Vagina (tissue), 2 donors: ENCODE measurements around the gene ZNF155. TPM values are rescaled to one million over a fixed set of nuclear protein-coding genes. Genes with fewer than 3 reads are reported as not detected.

Source experiments
- DNase-seq, 2 donors: peaks; one replicate each; pipeline ENCODE4 v3.0.0-alpha.2; 2017; ENCODE audit errors: extremely low spot score in 2 of 2
- H3K27ac ChIP-seq: fragments of 200-600 bp; sonication (generic); one replicate; pipeline ENCODE4 v1.5.1; 2019
- H3K27me3 ChIP-seq: fragments of 200-600 bp; sonication (generic); one replicate; pipeline ENCODE4 v1.5.1; 2019
- H3K36me3 ChIP-seq, 2 donors: fragments of 200-600 bp; sonication (generic); one replicate each; pipeline ENCODE4 v1.5.1; 2017 to 2019
- H3K4me1 ChIP-seq: fragments of 200-600 bp; sonication (generic); one replicate; pipeline ENCODE4 v1.5.1; 2019
- H3K4me3 ChIP-seq, 2 donors: fragments of 200-600 bp; sonication (generic); 1 replicate in 1 of 2; 2 replicates in 1 of 2; pipeline ENCODE4 v1.5.1; 2016 to 2019
- H3K9me3 ChIP-seq: fragments of 200-600 bp; sonication (generic); one replicate; pipeline ENCODE4 v1.5.1; 2019
- POLR2A ChIP-seq, 2 donors: fragments of 450-650 bp; IDR thresholded peaks; one replicate each; pipeline ENCODE4 v1.6.1; 2017; ENCODE audit warnings: antibody characterized with exemption in 2 of 2, mild to moderate bottlenecking in 2 of 2, moderate library complexity in 2 of 2
- POLR2AphosphoS5 ChIP-seq, 2 donors: sonication (generic); formaldehyde crosslinking; IDR thresholded peaks; one replicate each; pipeline ENCODE4 v1.9.0; 2017; ENCODE audit warnings: antibody characterized with exemption in 2 of 2, mild to moderate bottlenecking in 2 of 2, low read depth in 1 of 2; ENCODE audit not compliant: insufficient read depth in 1 of 2
- intact Hi-C: fragments of 100-400 bp; cut with DNase I; formaldehyde crosslinking; loops from one replicate; pipeline ENCODE4 v1.15.1; 2023
- total RNA-seq: library from RNA; depleted of rRNA; stranded (reverse); fragments of >200 nt; gene quantifications from one replicate; pipeline ENCODE4 v1.2.3, GENCODE V29; 2016
- TF ChIP-seq, protein P1 (sequence below), 3 experiments: fragments of 450-650 bp in 2 of 3; fragments of 200-600 bp in 1 of 3; sonication (generic) in 1 of 3; IDR thresholded peaks; one replicate each; pipeline ENCODE4 v1.5.1; 2017 to 2019; ENCODE audit warnings: antibody characterized with exemption in 3 of 3, mild to moderate bottlenecking in 2 of 3, moderate library complexity in 2 of 3

ZNF155 gene
- total RNA-seq, 1 donor from 2014 or later: 8.3 TPM

DNA sequence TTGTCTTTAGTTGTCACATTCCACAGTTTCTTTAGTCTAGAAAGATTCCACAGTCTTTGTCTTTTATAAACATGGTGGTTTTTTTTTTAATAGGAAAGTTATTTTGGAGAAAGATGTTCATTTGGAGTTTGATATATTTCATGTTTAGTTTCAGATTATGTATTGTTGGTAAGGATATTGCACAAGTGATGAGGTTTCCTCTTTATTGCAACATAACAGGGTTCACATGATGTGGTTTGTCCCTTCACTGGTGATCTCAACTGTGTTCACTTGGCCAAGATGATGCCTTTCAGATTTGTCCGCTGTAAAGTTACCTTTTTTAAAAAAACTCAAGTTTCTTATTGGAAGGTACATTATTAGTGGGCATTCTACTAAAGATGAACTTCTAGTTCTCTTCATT is 22.0 kb downstream of the ZNF155 start:
- no peak overlapping the region for H3K4me3 ChIP-seq
- peaks cover 19% of the 10 kb centered on the region for H3K4me1 ChIP-seq
- no peaks in the 10 kb centered on the region for H3K27me3 ChIP-seq
- no peak for DNase-seq
- TF ChIP-seq, protein P1, sequence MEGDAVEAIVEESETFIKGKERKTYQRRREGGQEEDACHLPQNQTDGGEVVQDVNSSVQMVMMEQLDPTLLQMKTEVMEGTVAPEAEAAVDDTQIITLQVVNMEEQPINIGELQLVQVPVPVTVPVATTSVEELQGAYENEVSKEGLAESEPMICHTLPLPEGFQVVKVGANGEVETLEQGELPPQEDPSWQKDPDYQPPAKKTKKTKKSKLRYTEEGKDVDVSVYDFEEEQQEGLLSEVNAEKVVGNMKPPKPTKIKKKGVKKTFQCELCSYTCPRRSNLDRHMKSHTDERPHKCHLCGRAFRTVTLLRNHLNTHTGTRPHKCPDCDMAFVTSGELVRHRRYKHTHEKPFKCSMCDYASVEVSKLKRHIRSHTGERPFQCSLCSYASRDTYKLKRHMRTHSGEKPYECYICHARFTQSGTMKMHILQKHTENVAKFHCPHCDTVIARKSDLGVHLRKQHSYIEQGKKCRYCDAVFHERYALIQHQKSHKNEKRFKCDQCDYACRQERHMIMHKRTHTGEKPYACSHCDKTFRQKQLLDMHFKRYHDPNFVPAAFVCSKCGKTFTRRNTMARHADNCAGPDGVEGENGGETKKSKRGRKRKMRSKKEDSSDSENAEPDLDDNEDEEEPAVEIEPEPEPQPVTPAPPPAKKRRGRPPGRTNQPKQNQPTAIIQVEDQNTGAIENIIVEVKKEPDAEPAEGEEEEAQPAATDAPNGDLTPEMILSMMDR (IDR thresholded peaks at IDR 0.05): no peak
- TF ChIP-seq POLR2AphosphoS5 (IDR thresholded peaks at IDR 0.05; ENCODE audit: insufficient read depth in 1 of 2, low read depth in 1 of 2): no peak
- intact Hi-C loops: no loop called here
- peaks cover 26 to 49% of the 10 kb centered on the region in 2 donors for H3K36me3 ChIP-seq
- no peak overlapping the region for H3K27ac ChIP-seq
- peaks cover 24% of the 10 kb centered on the region for H3K9me3 ChIP-seq

DNA sequence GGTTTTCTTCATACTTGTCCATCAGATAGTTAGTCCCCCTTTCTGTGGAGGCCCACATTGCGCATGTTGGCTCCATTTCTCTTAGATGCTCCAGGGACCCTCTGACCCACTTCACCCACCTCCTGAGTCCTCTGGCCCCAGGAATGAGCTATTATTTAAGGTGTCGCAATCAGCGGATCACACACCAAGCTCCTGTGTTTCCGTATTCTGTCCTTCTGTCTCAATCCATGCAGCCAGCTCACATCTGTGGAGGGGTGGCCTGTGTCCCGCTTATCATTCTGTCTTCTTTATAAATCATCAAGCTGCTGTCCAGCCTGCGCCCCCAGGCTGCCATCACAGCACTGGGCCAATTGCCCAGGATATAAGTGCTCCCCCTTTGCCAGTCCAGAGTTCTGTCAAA is 23.5 kb downstream of the ZNF155 start:
- TF ChIP-seq POLR2AphosphoS5 (IDR thresholded peaks at IDR 0.05; ENCODE audit: insufficient read depth in 1 of 2, low read depth in 1 of 2): no peak
- no peak for TF ChIP-seq POLR2A (IDR thresholded peaks at IDR 0.05)
- TF ChIP-seq, protein P1 (IDR thresholded peaks at IDR 0.05): no peak
- Histone ChIP-seq H3K9me3 (peaks cover 31% of the 10 kb centered on the region), H3K27me3 (no peaks in the 10 kb centered on the region), H3K4me3 (no peak overlapping the region), H3K36me3 (peaks cover 26 to 63% of the 10 kb centered on the region in 2 donors), H3K4me1 (peaks cover 13% of the 10 kb centered on the region), H3K27ac (no peak overlapping the region)
- no peak for DNase-seq
- intact Hi-C loops: no loop called here

DNA sequence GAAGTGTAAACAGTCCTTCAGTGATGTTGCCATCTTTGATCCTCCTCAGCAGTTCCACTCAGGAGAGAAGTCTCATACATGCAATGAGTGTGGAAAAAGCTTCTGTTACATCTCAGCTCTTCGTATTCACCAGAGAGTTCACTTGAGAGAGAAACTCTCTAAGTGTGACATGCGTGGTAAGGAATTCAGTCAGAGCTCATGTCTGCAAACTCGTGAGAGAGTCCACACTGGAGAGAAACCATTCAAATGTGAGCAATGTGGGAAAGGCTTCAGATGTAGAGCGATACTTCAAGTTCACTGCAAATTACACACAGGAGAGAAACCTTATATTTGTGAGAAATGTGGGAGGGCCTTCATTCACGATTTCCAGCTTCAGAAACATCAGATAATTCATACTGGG is 26.5 kb downstream of the ZNF155 start:
- Histone ChIP-seq H3K4me1 (no peaks in the 10 kb centered on the region), H3K9me3 (peaks cover 42% of the 10 kb centered on the region), H3K27me3 (no peaks in the 10 kb centered on the region), H3K27ac (no peak overlapping the region), H3K36me3 (peaks cover 26 to 67% of the 10 kb centered on the region in 2 donors), H3K4me3 (no peak overlapping the region)
- DNase-seq: no peak
- TF ChIP-seq, protein P1 (IDR thresholded peaks at IDR 0.05): no peak
- TF ChIP-seq POLR2AphosphoS5 (IDR thresholded peaks at IDR 0.05; ENCODE audit: insufficient read depth in 1 of 2, low read depth in 1 of 2): no peak
- TF ChIP-seq POLR2A (IDR thresholded peaks at IDR 0.05): no peak
- intact Hi-C loops: no loop called here

DNA sequence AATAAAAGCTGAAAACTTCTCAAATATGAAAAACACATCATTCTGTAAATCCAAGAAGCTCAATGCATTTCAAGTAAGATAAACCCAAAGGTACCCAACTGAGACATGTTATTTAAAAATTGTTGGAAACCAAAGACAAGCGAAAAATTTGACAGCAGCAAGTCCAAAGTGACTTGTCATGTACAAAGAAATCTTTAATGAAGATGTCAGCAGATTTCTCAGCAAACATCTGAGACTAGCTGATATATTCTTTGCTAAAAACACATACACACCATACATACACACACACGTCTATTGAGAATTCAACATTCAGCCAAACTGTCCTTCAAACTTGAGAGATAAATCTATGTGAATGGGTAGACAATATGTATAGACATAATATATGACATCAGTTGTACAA is 35.5 kb downstream of the ZNF155 start:
- H3K27me3 ChIP-seq: no peaks in the 10 kb centered on the region
- intact Hi-C loops: no loop called here
- H3K4me1 ChIP-seq: no peaks in the 10 kb centered on the region
- H3K27ac ChIP-seq: no peak overlapping the region
- no peak overlapping the region for H3K4me3 ChIP-seq
- TF ChIP-seq POLR2AphosphoS5 (IDR thresholded peaks at IDR 0.05; ENCODE audit: insufficient read depth in 1 of 2, low read depth in 1 of 2): no peak
- TF ChIP-seq, protein P1 (IDR thresholded peaks at IDR 0.05): no peak
- no peak for TF ChIP-seq POLR2A (IDR thresholded peaks at IDR 0.05)
- H3K9me3 ChIP-seq: no peaks in the 10 kb centered on the region
- no peaks in the 10 kb centered on the region for H3K36me3 ChIP-seq
- DNase-seq: no peak

DNA sequence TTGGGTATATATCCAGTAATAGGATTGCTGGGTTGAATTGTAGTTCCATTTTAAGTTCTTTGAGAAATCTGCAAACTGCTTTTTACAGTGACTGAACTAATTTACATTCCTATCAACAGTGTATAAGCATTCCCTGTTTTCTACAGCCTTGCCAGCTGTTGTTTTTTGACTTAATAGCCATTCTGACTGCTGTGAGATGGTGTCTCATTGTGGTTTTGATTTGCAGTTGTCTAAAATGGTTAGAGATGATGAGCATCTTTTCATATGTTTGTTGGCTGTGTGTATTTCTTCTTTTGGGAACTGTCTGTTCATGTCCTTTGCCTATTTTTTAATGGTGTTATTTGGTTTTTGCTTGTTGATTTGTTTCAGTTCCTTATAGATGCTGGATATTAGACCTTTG is 37.2 kb downstream of the ZNF155 start:
- DNase-seq: no peak
- Histone ChIP-seq H3K4me1 (peaks cover 13% of the 10 kb centered on the region), H3K27me3 (no peaks in the 10 kb centered on the region), H3K27ac (no peak overlapping the region), H3K36me3 (no peaks in the 10 kb centered on the region), H3K4me3 (no peak overlapping the region), H3K9me3 (no peaks in the 10 kb centered on the region)
- no peak for TF ChIP-seq POLR2A (IDR thresholded peaks at IDR 0.05)
- TF ChIP-seq, protein P1 (IDR thresholded peaks at IDR 0.05): no peak
- no peak for TF ChIP-seq POLR2AphosphoS5 (IDR thresholded peaks at IDR 0.05; ENCODE audit: insufficient read depth in 1 of 2, low read depth in 1 of 2)
- intact Hi-C loops: no loop called here
